Activated B cell treated with CpG ODN at 0.5 μM for 24 hours (primary cell): ENCODE data around the gene MRNIP. TPM values are rescaled to one million over a fixed set of nuclear protein-coding genes. Genes with fewer than 3 reads are reported as not detected.

ENCODE experiments used
- ATAC-seq: fragments of 200-7000 bp; cut with Tn5 transposase; one replicate; pipeline ENCODE4 v1.10.0; 2021; ENCODE audit warnings: low read depth, mild to moderate bottlenecking, moderate library complexity
- CTCF ChIA-PET: fragments of 350-600 bp; sonication (Branson Sonifier 250); formaldehyde crosslinking; loops from one replicate; lab custom pipeline; 2021; ENCODE audit warnings: antibody characterized with exemption; lab: Charles Lee
- POLR2A ChIA-PET: fragments of 350-600 bp; sonication (Branson Sonifier 250); formaldehyde crosslinking; loops from one replicate; lab custom pipeline; 2021; ENCODE audit warnings: antibody characterized with exemption; lab: Charles Lee
- DNase-seq: peaks from one replicate; pipeline ENCODE4 v3.0.0; 2022
- H3K27ac Mint-ChIP-seq: one replicate; pipeline ENCODE4 v1.8.0; 2020; ENCODE audit warnings: mixed read lengths
- H3K27me3 Mint-ChIP-seq: one replicate; pipeline ENCODE4 v1.8.0; 2021; ENCODE audit warnings: mixed read lengths
- H3K36me3 Mint-ChIP-seq: one replicate; pipeline ENCODE4 v1.8.0; 2021; ENCODE audit warnings: low read depth, mixed read lengths
- H3K4me1 Mint-ChIP-seq: one replicate; pipeline ENCODE4 v1.8.0; 2021; ENCODE audit warnings: mixed read lengths
- H3K4me3 Mint-ChIP-seq: one replicate; pipeline ENCODE4 v1.8.0; 2020; ENCODE audit warnings: mild to moderate bottlenecking, mixed read lengths
- H3K9me3 Mint-ChIP-seq: one replicate; pipeline ENCODE4 v1.8.0; 2020; ENCODE audit warnings: mixed read lengths
- CTCF ChIP-seq: fragments of 200-600 bp; IDR thresholded peaks from one replicate; pipeline ENCODE4 v1.8.0; 2022; ENCODE audit warnings: antibody characterized with exemption, mild to moderate bottlenecking
- intact Hi-C: fragments of 100-400 bp; cut with micrococcal nuclease; formaldehyde crosslinking; loops from one replicate; pipeline ENCODE4 v1.15.1; 2024
- total RNA-seq: library from RNA; stranded (reverse); gene quantifications from 2 replicates; pipeline ENCODE4 v1.2.3, GENCODE V29; 2022

MRNIP gene
- total RNA-seq, 1 donor from 2014 or later = 70.0 TPM

DNA sequence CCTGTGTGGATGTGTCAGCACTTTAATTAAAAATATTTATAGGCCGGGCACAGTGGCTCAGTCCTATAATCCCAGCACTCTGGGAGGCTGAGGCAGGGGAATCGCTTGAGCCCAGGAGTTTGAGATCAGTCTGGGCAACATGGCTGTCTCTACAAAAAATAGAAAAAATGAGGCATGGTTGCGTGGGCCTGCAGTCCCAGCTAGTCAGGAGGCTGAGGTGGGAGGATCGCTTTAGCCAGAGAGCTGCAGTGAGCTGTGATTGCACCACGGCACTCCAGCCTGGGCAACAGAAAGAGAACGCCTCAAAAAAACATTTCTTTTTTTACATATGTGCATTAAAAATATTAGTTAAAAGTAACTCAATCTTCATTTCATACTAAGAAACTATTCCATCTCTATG lies 42.8 kb upstream of the MRNIP start:
- no peaks in the 10 kb centered on the region for H3K27me3 Mint-ChIP-seq
- no peak for DNase-seq
- H3K4me3 Mint-ChIP-seq = no peak overlapping the region
- no peak for TF ChIP-seq CTCF
- H3K9me3 Mint-ChIP-seq = no peaks in the 10 kb centered on the region
- intact Hi-C loops = loop anchor here (10.0 kb wide), 1 partner anchor 207 kb away; the partner anchor contains the start of gene CANX
- no peak for ATAC-seq
- no peak overlapping the region for H3K27ac Mint-ChIP-seq
- H3K36me3 Mint-ChIP-seq = peaks cover 58% of the 10 kb centered on the region
- ChIA-PET POLR2A (no interaction called here), CTCF (interaction anchor here (1.1 kb wide), 1 partner anchor 74 kb away, joined by 4 read pairs; no protein-coding TSS in a partner anchor)
- H3K4me1 Mint-ChIP-seq = peaks cover 13% of the 10 kb centered on the region

DNA sequence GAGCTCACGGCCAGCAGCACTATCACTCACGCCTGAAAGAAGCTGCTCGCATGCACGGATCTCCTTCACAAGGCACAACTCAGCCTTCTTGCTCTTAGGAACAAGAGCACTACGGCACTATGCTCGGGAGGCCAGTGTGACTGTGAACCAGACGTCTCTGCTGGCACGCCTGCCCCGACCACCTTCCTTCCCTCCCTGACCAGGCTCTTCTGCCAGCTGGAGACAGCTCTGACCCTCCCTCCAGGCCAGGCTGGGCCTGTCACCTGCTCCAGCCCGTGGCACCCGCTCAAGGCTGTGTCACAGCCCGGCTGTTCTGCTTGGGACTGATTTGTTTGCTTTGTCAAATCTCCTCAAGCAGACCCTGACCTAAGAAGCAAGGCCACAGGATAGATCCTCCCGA lies 42.1 kb upstream of the MRNIP start:
- POLR2A ChIA-PET = no interaction called here
- intact Hi-C loops = loop anchor here (10.0 kb wide), 1 partner anchor 206 kb away; the partner anchor contains the start of gene CANX
- CTCF ChIA-PET = no interaction called here
- Mint-ChIP-seq H3K4me3 (no peak overlapping the region), H3K27me3 (no peaks in the 10 kb centered on the region), H3K9me3 (no peaks in the 10 kb centered on the region), H3K27ac (no peak overlapping the region), H3K4me1 (peaks cover 6% of the 10 kb centered on the region), H3K36me3 (peaks cover 63% of the 10 kb centered on the region)
- DNase-seq = no peak
- ATAC-seq = no peak
- TF ChIP-seq CTCF = no peak

DNA sequence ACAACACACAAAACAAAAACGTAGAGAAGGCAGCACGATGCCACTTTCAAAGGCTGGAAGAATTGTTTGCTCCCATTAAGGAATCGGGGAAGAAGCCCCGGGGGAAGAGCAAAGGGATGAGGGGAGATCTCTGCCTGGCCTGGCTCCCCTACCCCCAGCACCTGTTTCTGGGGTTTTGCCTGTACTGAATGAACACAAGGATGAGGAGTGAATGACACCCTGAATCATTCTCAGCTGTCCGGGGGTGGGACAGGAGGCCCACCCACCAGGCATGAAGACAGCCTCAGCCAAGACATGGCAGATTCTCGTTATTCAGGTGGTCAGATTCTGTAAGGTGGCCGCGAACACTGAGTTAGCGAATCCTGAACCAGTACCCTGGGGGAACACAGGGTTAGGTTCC lies 41.6 kb upstream of the MRNIP start:
- no peaks in the 10 kb centered on the region for H3K9me3 Mint-ChIP-seq
- no peak for ATAC-seq
- DNase-seq = no peak
- peaks cover 67% of the 10 kb centered on the region for H3K36me3 Mint-ChIP-seq
- TF ChIP-seq CTCF = no peak
- POLR2A ChIA-PET = interaction anchor here (0.5 kb wide), 1 partner anchor 147 kb away, joined by 11 read pairs; no protein-coding TSS in a partner anchor
- H3K27me3 Mint-ChIP-seq = no peaks in the 10 kb centered on the region
- CTCF ChIA-PET = interaction anchor here (0.9 kb wide), 1 partner anchor 75 kb away, joined by 3 read pairs; no protein-coding TSS in a partner anchor
- no peak overlapping the region for H3K27ac Mint-ChIP-seq
- no peak overlapping the region for H3K4me3 Mint-ChIP-seq
- intact Hi-C loops = loop anchor here (10.0 kb wide), 1 partner anchor 205 kb away; the partner anchor contains the start of gene CANX
- peaks cover 4% of the 10 kb centered on the region for H3K4me1 Mint-ChIP-seq

DNA sequence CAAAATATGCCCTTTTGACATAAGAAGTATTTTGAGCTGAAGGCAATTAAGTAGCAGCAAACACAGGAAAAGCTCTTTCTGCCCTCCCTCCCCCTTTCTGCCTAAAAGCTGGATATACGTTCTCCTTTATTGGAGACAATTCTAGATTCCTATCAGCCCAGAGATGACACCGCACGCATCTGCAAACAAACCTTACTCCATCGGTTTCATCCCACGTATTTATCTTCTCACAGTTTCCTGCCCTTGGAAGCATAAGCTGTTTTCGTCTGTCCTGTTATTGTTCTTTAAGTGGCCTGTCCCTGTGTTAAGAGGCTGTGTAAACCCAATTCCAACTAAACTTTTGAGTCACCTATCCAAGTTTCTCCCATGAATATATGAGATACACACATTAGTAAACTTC lies 37.2 kb upstream of the MRNIP start:
- Mint-ChIP-seq H3K4me3 (no peak overlapping the region), H3K36me3 (peaks cover 78% of the 10 kb centered on the region), H3K27me3 (no peaks in the 10 kb centered on the region), H3K27ac (no peak overlapping the region), H3K9me3 (no peaks in the 10 kb centered on the region), H3K4me1 (no peaks in the 10 kb centered on the region)
- DNase-seq (no peak), ATAC-seq (no peak)
- POLR2A ChIA-PET = no interaction called here
- TF ChIP-seq CTCF = no peak
- CTCF ChIA-PET = no interaction called here
- intact Hi-C loops = no loop called here

GRCh38 chr5:179893958-179894895 lies 35.6 kb upstream of the MRNIP start:
- Mint-ChIP-seq H3K27me3 (no peaks in the 10 kb centered on the region), H3K9me3 (no peaks in the 10 kb centered on the region), H3K27ac (no peak overlapping the region), H3K4me1 (no peaks in the 10 kb centered on the region), H3K36me3 (peaks cover 78% of the 10 kb centered on the region), H3K4me3 (no peak overlapping the region)
- intact Hi-C loops = no loop called here
- DNase-seq (no peak), ATAC-seq (no peak)
- POLR2A ChIA-PET = no interaction called here
- no peak for TF ChIP-seq CTCF
- CTCF ChIA-PET = no interaction called here
